HG02884 (cell line): ENCODE data around the gene RTL10.

Source experiments
- ATAC-seq: cut with Tn5 transposase; IDR thresholded peaks from one replicate; pipeline ENCODE4 v1.9.1; 2021; ENCODE audit warnings: mild to moderate bottlenecking, moderate library complexity; ENCODE audit not compliant: unreplicated experiment

The RTL10 gene

DNA sequence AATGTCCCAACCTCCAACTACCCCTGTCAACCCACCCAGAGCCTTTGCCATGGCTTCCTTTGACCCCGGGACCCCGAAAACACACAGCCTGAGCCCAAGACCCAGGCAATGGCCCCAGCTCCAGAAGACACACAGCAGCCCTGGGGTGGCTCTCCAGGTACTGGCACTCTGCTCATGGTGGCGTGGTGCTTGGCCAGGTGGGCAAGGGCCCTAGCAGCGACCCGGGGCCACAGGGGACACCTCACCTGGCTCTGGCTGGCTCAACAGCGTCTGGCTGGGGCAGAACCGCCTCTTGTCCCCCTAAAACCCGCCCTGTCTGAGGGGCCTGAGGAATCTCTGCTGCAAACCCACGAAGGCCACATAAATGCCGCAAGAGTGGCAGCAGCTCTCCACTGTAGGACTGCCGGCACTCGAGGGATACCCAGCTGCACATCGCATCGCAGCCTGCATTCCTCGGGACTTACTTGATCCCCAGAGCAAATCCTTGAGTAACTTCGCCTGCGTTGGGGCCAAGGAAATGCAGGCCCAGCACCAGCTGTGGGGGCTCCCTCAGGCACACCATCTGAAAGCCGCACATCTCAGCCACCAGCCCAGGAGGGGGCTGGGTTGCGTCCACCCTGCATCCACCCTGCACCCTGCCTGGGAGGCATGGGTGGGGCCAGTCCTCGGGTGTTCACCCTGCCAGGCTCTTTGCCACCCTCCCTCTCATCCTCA lies 23.1 kb upstream of the RTL10 start:
- no peak for ATAC-seq

DNA sequence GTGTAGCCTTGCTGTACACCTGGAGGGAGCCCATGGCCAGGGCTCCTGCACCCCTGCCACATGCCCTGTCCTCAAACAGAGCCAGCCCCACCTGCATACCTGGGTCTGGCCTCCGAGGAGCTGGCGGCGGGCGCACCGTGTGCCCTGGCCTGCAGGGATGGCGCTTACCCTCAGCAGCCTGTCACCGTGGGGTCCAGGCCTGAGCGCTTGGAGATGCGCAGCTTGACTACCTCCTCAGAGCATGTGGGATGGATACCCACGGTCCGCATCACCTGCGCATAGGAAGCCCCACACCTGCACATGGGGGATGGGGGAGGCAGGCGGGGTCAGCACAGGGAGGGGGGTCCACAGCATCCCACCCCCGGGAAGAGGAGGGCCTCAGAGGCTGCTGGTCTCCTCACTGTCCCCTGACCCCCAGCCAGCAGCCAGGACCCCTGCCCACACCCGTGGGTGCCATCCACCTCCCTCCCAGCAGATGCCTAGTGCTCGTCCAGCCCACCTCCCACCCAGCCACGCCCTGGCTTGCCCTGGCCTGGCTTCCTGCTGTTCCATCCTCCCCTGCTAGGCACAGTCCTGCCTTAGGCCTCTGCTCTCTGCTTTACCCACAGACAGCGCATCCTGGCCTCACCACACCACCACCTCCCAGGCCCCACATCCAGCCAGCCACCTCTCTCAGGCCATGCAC lies 22.4 kb upstream of the RTL10 start:
- ATAC-seq, result no peak

DNA sequence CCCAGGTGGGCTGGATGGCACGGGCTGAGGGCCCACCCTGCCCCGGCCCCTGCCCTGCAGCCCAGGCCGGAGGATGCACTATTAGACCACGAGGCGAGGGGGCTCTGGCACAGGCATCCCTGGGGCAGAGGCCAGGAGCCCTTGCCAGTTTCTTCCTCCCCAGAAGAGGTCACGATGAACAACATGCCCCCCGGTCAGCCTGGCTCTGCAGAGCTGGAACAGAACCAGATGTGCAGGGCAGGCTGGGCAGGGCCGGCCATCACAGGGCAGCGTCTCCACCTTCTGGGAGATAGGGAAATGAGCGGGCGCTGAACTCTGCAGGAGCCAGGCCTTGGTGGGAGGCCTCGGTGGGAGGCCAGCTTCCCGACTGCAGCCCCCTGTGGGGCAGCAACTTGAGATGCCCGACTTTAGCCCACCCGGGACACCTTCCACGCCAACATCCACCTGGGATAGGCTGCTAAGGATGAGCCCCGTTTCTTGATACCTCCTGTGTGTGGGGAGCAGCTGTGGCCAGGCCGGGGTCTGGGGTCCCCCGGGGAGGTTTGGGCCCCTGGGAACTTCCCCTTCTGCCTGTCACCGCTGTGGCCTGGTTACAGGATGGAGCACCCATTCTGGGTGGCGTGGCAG lies 21.8 kb upstream of the RTL10 start:
- ATAC-seq, result no peak

DNA sequence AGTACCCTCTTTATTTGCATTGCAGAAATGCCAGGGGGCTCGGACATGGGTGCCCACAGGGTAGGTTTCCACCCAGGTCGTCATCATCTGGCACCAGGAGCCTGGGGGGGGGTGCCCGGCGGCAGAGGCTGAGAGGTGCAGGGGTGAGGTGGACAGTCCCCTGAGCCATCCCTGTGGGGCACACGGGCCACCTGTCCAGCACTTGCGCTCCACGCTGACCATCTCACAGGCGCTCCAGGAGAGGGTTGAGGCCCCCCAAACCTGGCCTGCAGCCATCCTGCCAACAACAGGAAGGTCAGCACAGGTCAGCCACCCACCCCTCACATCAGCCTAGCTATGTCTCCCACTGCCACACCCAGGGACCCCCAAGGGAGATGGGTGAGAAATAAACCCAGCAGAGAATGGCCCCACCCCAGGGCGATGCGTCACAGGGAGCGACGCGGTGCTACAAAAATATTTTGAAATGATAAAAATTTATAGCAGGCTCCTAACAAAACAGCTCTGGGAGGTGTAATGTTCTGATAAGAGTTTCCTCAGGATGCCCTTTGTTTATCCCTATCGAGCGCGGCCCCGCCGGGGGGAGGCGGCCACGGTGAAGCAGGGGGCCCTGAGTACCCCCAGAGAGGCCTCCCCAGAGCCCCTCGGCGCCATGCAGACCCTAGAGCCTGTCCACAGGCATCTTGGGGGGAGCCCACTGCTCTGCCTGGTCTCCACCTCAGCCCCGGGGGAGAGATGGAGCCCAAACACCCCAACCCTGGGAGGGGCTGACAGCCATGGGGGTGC lies 21.0 kb upstream of the RTL10 start:
- ATAC-seq, result no peak

DNA sequence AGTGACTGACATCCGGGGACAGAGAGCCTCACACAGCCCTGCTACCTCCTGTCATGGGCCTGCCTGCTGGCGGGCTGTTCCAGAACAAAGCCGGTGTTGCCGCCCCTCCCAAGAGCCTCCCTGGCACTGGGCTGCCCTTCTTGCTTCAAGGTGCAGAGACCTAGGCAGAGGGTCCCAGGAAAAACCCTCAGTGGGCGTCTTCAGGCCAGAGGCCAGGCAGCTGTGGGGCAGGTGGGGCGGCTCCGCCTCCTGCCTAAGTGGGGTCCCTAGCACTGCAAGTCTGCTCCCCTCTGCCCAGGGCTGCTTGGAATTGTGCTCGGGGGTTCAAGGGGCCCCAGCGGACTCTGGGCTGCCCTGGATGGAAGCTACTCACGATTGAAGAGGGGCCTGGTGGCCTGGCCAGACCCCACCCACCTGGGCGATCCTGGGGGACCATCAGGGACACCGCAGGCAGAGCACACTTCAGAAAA lies 20.4 kb upstream of the RTL10 start:
- no peak for ATAC-seq

DNA sequence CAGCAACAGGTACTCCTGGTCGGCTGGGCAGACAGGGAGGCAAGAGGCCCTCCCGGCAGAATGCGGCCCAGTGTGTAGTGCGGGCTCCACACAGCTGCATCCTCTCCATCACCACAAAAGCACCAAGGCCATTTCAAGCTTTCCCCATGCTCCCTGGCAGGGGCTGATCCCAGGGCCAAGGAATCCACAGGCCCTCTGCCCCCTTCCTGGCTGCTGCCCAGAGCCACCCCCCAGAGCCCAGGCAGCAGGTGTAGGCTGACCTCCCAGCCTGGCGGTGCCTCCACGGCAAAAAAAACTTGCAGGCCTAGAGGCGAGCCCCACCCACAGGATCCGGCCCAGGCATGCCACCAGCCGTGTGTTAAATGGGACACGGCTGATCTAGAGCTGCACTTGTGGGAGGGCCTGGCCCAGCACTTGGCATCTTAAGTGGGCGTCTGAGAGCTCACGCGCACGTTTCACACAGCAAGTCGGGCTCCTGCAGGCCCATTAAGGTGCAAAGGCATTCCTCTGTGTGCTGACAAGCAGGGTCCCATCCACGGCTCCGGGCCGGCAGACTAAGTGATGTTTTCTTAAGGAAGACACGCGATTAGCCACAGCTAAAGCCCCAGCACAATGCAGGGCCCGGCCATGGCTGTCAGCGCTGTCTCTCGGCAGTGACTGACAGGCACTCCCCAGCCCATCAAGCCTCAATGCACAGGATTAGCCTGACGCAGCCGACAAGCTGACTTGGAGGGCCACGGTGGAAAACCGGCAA lies 19.8 kb upstream of the RTL10 start:
- ATAC-seq, result no peak

DNA sequence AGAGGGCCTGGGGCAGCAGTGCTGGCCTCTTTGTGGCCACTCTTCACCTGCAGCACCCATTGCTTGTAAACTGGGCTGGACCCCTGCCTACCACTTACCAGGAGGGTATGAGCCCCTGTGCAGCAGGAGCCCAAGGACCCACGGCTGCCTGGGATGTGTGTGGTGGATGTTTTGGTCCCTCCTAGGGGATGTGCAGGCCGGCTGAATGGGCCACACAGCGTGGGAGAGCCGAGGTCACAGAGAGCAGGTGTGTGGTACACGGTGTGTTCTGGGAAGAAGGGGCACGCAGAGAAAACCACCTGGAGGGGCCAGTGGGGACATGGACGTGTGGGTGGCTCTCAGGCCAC lies 19.3 kb upstream of the RTL10 start:
- no peak for ATAC-seq

DNA sequence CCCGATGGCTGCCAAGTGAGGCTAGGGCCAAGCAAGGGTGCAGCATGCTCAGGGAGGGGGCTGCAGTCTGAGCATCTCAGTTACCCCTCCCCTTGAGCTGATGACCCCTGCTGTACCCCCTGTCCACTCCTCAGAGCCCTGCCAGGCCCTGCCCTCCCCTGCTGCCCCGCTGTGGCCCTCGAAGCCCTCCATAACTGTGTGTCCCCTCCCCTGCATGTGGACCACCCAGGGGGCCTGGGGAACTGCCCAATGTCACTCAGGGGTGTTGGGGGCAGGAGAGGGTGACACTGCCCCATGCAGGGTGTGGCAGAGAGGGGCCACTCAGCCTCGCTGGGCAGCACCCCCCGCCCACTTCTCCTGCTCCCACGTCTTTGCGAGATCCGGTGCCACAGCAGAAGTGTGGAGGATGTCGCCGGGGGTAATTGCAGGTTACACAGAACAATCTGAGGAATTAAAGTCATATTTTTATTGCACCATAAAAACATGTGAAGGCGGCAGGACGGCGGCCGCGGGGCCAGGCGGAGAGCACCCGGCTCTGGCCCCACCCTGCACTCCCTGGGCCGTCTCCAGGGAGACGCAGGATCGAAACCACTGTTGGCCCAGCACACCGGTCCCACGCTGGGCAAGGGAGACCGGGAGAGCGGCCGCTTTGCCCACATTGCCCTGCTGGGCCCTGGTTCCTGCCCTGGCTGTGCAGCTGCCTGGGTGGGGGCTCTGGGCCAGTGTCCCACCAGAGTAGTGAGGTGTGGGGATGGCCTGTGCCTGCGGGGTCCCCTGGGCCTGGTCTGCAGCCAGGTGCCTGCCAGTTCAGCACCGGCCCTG lies 18.7 kb upstream of the RTL10 start:
- no peak for ATAC-seq

DNA sequence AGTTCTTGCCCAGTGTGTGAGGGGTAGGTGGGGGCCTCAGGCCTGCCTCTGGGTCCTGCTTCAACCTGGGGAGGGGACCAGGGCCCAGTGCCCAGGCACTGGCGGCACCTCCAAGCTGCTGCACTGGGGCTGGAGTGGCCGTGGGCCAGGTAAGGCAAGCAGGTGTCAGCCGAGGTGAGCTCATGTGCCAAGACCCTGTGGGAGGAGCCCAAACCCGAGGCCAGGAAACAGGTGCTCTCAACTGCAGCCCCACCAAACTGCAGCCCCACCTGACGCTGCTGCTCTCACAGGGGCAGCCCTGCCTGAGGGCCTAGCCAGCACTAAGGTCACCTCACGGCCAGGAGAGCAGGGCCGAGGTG lies 18.1 kb upstream of the RTL10 start:
- no peak for ATAC-seq

DNA sequence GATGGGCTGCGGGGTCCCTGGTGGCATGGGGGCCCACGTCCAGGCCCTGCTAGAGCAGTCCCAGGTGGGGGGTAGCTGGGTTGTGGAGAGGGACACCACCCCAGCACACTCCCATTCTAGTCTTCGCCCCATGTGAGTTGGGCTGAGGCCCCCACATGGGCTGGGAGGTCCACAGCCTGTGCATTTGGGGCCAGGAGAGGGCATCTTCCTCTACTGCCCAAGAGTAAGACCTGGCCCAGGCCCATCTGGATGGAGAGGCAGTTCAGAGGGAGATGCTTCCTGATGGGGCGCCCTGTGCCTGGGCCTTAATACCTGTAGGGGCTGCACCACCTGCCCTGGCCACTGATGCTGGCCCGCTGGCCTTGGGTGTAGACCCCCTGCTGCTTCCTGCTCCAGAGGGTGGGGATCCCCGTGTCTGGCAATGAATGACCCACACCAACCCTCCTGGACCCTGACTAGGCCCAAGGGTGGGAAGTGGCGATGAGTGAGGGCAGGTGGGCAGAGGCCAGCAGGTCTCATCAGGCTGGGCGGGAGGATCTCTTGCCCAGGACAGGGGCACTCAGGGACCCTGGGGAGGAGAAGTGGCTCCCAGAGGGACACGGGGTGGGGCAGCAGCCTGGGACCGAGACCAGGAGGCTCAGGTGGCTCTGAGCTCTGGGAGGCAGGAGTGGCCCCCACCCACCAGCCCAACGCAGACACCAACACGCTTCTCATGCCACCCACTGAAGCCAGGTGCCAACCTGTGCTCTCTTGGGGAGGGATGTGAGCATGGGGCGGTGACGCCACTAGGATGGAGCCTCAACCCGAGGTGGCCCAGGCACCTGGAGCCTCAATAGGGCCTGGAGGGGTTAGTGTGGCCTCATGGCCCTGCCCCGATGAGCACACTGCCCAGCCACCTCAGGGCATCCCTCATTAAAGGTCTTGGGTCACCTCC lies 17.4 kb upstream of the RTL10 start:
- ATAC-seq, result no peak

DNA sequence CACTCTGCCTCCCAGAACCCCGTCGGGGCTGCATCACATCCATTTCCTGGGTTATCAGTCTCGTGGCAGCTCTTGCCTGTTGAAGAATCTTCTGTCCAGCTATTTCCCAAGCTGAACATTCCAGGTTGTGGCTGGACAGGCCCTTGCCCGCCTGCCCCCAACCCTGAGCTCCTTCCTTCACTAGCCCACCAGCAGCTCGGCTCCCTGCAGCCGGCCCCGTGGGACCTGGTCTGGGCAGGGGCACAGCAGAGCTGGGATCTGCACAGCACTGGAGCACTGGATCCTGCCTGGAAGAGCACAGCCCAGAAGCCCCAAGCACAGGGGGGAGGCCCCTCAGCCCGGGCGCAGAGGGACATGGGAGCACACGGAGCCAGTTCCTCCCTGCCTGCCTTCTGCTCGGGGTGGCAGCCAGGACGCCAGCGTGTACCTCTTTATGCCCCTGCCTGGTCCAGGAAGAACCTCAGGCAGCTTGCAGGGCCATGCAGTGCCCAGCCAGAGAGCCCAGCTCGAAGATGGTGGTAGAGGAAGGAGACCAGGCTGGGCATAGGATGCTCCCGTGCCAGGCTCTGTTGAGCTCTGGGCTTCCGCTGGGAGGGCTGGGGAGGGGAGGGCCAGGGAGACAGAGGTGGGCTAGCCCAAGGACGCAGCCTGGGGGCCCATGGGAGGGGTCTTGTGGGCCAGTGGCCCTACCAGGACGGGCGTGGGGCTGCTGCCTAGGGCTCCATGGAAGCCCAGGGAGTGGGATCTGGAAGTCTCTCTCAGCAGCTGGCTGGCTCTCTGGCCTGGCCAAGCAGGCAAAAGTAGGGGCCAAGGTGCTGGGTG lies 16.6 kb upstream of the RTL10 start:
- no peak for ATAC-seq

DNA sequence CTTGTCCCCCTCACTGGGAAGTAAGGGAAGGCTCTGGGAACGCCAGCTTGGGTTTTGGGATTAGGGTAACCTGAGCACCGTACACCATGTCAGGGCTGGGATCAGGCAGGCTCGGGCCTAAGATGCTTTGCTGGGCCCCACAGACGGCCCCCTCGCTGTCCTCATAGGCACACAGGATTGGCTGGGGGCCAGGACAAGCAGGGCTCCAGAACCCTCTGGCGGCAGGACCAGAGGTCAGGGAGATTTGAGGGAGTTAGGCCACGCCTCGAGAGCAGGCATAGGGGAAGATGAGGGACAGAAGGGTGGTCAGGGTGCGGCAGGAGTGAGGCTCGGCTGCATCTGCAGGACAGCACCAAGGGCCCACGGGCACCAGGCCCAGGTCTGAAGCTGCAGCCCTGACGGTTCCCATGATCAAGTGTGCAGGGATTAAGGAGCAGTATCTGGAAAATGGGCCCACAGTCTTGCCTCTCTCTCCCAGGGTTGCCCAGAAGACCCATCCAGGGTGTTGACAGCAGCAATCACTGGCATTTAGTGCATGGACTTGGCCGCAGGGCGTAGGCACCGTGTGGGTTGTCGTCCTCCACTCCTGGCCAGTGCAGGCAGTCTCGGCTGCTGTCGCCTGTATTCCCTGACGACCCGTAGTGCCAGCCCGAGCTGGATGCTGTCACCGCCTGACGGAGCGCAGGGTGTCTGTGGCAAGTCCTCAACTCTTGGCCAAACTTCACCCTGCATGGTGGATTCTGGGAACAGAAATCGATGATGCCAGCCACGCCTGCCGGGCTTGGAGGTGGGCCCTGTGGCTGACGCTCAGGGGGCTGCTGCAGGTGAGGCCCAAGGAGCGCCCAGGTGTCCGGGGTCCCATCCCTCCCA lies 15.7 kb upstream of the RTL10 start:
- no peak for ATAC-seq

DNA sequence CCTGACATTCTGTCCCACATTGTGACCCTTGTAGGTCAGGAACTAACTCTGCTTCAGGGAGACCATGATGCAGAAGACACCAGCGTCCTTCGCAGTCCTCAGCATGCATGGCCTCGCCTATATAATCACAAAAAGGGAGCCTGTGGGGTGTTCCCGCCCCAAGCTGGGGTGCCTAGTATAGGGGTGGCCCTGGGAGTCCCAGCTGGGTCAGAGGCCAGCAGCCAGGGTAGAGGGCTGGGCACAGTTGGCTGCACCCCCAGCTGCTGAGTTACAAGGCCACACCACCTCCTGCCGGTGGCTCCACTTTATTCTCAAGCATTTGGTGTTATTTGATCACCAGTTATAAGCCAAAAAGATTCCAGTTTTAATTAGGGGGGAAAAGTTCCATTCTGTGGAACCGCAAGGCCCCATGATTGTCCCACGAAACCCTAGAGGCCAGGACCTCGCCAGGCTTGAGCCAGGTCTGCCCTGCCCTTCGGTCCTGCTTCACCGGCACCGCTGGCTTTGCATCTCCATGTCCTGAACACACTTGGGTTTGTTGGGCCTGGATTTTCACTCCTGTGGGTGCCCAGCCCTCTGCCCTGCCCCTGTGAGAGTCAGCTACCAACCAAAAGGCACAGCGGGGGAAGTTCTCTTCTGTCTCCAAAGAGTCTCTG lies 15.0 kb upstream of the RTL10 start:
- ATAC-seq, result no peak

DNA sequence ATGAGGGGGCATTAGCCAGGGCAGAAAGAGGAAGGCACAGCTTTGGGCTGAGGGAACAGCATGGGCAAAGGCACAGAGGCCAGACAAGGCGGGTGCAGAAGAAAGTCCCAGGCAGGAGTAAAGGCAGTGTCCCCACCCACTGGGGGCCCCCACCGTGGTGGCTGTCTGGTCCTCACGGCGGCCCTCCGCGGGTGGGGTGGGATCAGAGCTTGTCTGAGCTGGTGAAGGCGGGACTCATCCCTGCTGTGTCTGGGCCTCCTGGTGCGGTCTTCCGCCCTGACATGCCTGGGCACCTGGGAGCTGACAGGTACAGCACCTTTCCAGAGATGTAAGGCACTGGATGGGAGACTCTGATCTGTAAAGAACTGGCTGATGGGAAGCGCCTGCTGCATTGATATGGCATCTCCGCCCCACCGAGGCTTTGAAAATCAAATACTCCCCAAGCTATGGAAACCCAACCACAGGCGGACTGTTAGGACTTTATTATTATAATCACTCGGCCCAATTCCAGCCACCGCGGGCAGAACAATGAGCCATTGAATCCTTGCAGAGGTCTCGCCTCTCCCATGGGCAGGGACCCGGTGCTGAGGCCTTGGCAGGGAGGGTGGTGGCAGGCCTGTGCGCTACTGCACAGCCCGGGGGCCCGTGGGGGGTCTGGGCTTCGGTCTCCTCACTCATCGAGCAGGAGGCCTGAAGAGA lies 14.2 kb upstream of the RTL10 start:
- no peak for ATAC-seq

DNA sequence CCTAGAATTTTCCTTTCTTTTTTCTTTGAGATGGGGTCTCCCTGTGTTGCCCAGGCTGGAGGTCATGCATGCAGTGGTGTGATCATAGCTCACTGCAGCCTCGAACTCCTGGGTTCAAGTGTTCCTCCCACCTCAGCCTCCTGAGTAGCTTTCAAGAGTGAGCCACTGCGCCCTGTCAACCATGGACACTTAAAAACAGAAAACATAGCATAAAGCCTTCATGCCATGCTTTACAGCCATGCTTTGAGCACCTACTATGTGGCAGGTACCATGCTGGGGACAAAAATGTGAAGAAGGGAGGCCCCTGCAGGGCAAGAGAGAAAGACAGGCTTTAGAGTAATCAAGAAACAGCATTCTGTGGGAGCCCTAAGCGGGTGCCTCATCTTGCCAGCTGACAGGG lies 13.7 kb upstream of the RTL10 start:
- ATAC-seq, result no peak

DNA sequence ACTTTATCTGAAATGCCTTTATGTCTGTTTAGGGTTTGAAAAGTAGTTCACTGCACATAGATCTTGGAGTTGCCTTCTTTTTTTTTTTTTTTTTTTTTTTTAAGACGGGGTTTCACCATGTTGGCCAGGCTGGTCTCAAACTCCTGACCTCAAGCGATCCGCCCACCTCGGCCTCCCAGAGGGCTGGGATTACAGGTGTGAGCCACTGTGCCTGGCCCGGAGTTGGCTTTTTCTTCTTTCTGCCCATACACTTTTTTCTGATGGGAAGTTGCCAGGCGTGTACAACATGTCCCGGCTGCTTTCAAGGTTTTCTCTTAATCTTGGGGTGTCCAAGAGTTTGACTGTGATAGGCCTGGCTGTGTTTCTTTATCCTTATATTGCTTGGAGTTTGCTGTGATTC lies 12.9 kb upstream of the RTL10 start:
- no peak for ATAC-seq
